HCT116 (cell line): ENCODE data around the gene DOK1. TPM values are rescaled to one million over a fixed set of nuclear protein-coding genes. Genes with fewer than 3 reads are reported as not detected.

Experiments used
- ATAC-seq: fragments of 200-7000 bp; cut with Tn5 transposase; 2 replicates; pipeline ENCODE4 v1.9.1; 2020; ENCODE audit warnings: mild to moderate bottlenecking, moderate library complexity
- BruUV-seq: library from RNA; stranded (reverse); fragments of 400-500 nt; replicated peaks from 2 replicates; lab custom pipeline; 2021; lab: Mats Ljungman, UMichigan
- CTCF ChIA-PET: fragments of 300-600 bp; sonication (Branson Sonifier 250); formaldehyde crosslinking; loops from one replicate; lab custom pipeline; 2021; ENCODE audit warnings: antibody characterized with exemption; lab: Charles Lee
- POLR2A ChIA-PET: fragments of 300-600, 350-600 bp; sonication (Branson Sonifier 250); formaldehyde crosslinking; loops from one replicate; lab custom pipeline; 2021; ENCODE audit warnings: antibody characterized with exemption; lab: Charles Lee
- RAD21 ChIA-PET, 2 experiments: fragments of 300-600 bp; sonication (Branson Sonifier 250); formaldehyde crosslinking; loops; one replicate each; lab custom pipeline; 2023; ENCODE audit warnings: low total read pairs in 2 of 2; ENCODE audit not compliant: uncharacterized antibody in 2 of 2, unreplicated experiment in 2 of 2, low non-redundant PET in 1 of 2; lab: Charles Lee
- DNase-seq: peaks from one replicate; pipeline ENCODE4 v3.0.0-alpha.2; 2010; ENCODE audit warnings: low read depth, low spot score
- H2AFZ ChIP-seq: fragments of 200-600 bp; shearing (Covaris generic), sonication (generic); 2 replicates; pipeline ENCODE4 v1.6.1; 2017; ENCODE audit warnings: low read depth, mixed run types, mixed read lengths, antibody characterized with exemption, low read length; ENCODE audit not compliant: poor library complexity, severe bottlenecking
- H3K27ac ChIP-seq: 2 replicates; pipeline ENCODE4 v1.5.1; 2012; ENCODE audit warnings: low read depth, low read length
- H3K27me3 ChIP-seq: fragments of 200-600 bp; sonication (generic); 2 replicates; pipeline ENCODE4 v1.6.1; 2016; ENCODE audit warnings: mixed run types, low read length, mixed read lengths; ENCODE audit not compliant: insufficient read depth
- H3K36me3 ChIP-seq, 2 experiments: fragments of 200-500 bp in 1 of 2; fragments of 200-600 bp in 1 of 2; sonication (Bioruptor generic) in 1 of 2; sonication (generic) in 1 of 2; 2 replicates each; pipeline versions ENCODE4 v1.5.1 to v1.6.1; 2014 to 2016; ENCODE audit warnings: low read length in 2 of 2, inconsistent platforms in 1 of 2, mixed read lengths in 1 of 2, mixed run types in 1 of 2; ENCODE audit not compliant: insufficient read depth in 2 of 2, control insufficient read depth in 1 of 2
- H3K4me1 ChIP-seq, 2 experiments: fragments of 200-600 bp in 1 of 2; sonication (generic) in 1 of 2; 2 replicates each; pipeline versions ENCODE4 v1.5.1 to v1.6.1; 2012 to 2017; ENCODE audit warnings: low read length in 2 of 2, inconsistent platforms in 1 of 2, mild to moderate bottlenecking in 1 of 2, mixed read lengths in 1 of 2, mixed run types in 1 of 2, moderate library complexity in 1 of 2; ENCODE audit not compliant: insufficient read depth in 2 of 2, control insufficient read depth in 1 of 2
- H3K4me2 ChIP-seq: fragments of 200-600 bp; sonication (generic); 2 replicates; pipeline ENCODE4 v1.6.1; 2017; ENCODE audit warnings: mixed run types, low read length, mixed read lengths
- H3K4me3 ChIP-seq, 2 experiments: fragments of 200-600 bp in 1 of 2; sonication (generic) in 1 of 2; replicated peaks in 1 of 2; 2 replicates each; pipeline ENCODE4 v1.5.1; 2011 to 2016; ENCODE audit warnings: low read length in 2 of 2, control low read depth in 1 of 2, low read depth in 1 of 2, mild to moderate bottlenecking in 1 of 2, mixed read lengths in 1 of 2, mixed run types in 1 of 2
- H3K79me2 ChIP-seq: fragments of 200-600 bp; sonication (generic); 2 replicates; pipeline ENCODE4 v1.6.1; 2017; ENCODE audit warnings: mild to moderate bottlenecking, mixed run types, low read length, moderate library complexity, mixed read lengths; ENCODE audit not compliant: insufficient read depth
- H3K9ac ChIP-seq: fragments of 200-600 bp; sonication (generic); 2 replicates; pipeline ENCODE4 v1.6.1; 2016; ENCODE audit warnings: low read length, mixed read lengths
- H3K9me2 ChIP-seq: fragments of 200-600 bp; sonication (generic), shearing (Covaris generic); 2 replicates; pipeline ENCODE4 v1.6.1; 2017; ENCODE audit warnings: mixed run types, mild to moderate bottlenecking, moderate library complexity; ENCODE audit not compliant: insufficient read depth
- H3K9me3 ChIP-seq, 2 experiments: fragments of 200-500 bp in 1 of 2; fragments of 200-600 bp in 1 of 2; sonication (Bioruptor generic) in 1 of 2; sonication (generic) in 1 of 2; 2 replicates each; pipeline ENCODE4 v1.6.1; 2014 to 2017; ENCODE audit warnings: low read length in 2 of 2, mixed read lengths in 2 of 2, inconsistent platforms in 1 of 2, low read depth in 1 of 2, mild to moderate bottlenecking in 1 of 2, mixed run types in 1 of 2, moderate library complexity in 1 of 2; ENCODE audit not compliant: control insufficient read depth in 1 of 2, insufficient read depth in 1 of 2
- H4K20me1 ChIP-seq: fragments of 200-600 bp; sonication (generic), shearing (Covaris generic); 2 replicates; pipeline ENCODE4 v1.6.1; 2017; ENCODE audit warnings: mixed run types, mild to moderate bottlenecking, moderate library complexity; ENCODE audit not compliant: insufficient read depth
- CEBPB ChIP-seq: IDR thresholded peaks from 2 replicates; pipeline ENCODE4 v1.6.1; 2012; ENCODE audit warnings: low read depth
- EGR1 ChIP-seq: IDR thresholded peaks from 2 replicates; pipeline ENCODE4 v1.6.1; 2012; ENCODE audit warnings: low read depth
- EZH2 ChIP-seq: fragments of 200-600 bp; sonication (generic); IDR thresholded peaks from 2 replicates; pipeline ENCODE4 v1.6.1; 2017; ENCODE audit warnings: antibody characterized with exemption, mixed run types
- EZH2phosphoT487 ChIP-seq: fragments of 200-600 bp; IDR thresholded peaks from 2 replicates; pipeline ENCODE4 v1.6.1; 2018; ENCODE audit warnings: antibody characterized with exemption, borderline replicate concordance
- FOSL1 ChIP-seq: IDR thresholded peaks from 2 replicates; pipeline ENCODE4 v1.6.1; 2012; ENCODE audit warnings: low read depth
- JUND ChIP-seq: IDR thresholded peaks from 2 replicates; pipeline ENCODE4 v1.6.1; 2012
- POLR2A ChIP-seq: IDR thresholded peaks from 2 replicates; pipeline ENCODE4 v1.7.0; 2011; ENCODE audit warnings: borderline replicate concordance; ENCODE audit not compliant: insufficient read depth, insufficient read length; ENCODE audit errors: extremely low read depth
- POLR2AphosphoS5 ChIP-seq: IDR thresholded peaks from 2 replicates; pipeline ENCODE4 v1.6.1; 2011; ENCODE audit warnings: mild to moderate bottlenecking, low read depth, low read length, moderate library complexity
- RAD21 ChIP-seq: IDR thresholded peaks from 2 replicates; pipeline ENCODE4 v1.6.1; 2012; ENCODE audit warnings: low read depth, mild to moderate bottlenecking
- REST ChIP-seq: IDR thresholded peaks from 2 replicates; pipeline ENCODE4 v1.6.1; 2012; ENCODE audit warnings: low read depth
- SIN3A ChIP-seq: IDR thresholded peaks from 2 replicates; pipeline ENCODE4 v1.6.1; 2012; ENCODE audit warnings: low read depth
- TCF7L2 ChIP-seq: IDR thresholded peaks from 2 replicates; pipeline ENCODE4 v1.7.0; 2011; ENCODE audit warnings: borderline replicate concordance, inconsistent platforms; ENCODE audit not compliant: insufficient read depth, insufficient read length; ENCODE audit errors: extremely low read depth
- YY1 ChIP-seq: IDR thresholded peaks from 2 replicates; pipeline ENCODE4 v1.6.1; 2011; ENCODE audit warnings: low read length, low read depth, moderate library complexity, mild to moderate bottlenecking; ENCODE audit not compliant: insufficient replicate concordance; ENCODE audit errors: extremely low read depth
- ZBTB33 ChIP-seq: IDR thresholded peaks from 2 replicates; pipeline ENCODE4 v1.6.1; 2011; ENCODE audit warnings: mild to moderate bottlenecking, low read length, moderate library complexity; ENCODE audit not compliant: insufficient replicate concordance; ENCODE audit errors: extremely low read depth
- ZNF274 ChIP-seq: fragments of 200-500 bp; sonication (Bioruptor generic); IDR thresholded peaks from 2 replicates; pipeline ENCODE4 v1.6.1; 2014; ENCODE audit warnings: mild to moderate bottlenecking, low read depth, low read length, inconsistent platforms
- intact Hi-C: fragments of 100-400 bp; cut with micrococcal nuclease; formaldehyde crosslinking; loops from 2 replicates; pipeline ENCODE4 v1.10.0; 2022
- total RNA-seq: library from RNA; stranded (reverse); gene quantifications from one replicate; pipeline ENCODE4 v1.2.1, GENCODE V29; 2021; ENCODE audit not compliant: unreplicated experiment
- TF ChIP-seq, protein P1 (sequence below): IDR thresholded peaks from 2 replicates; pipeline ENCODE4 v1.6.1; 2012
- TF ChIP-seq, protein P2 (sequence below), 3 experiments: fragments of 200-600 bp in 1 of 3; sonication (generic) in 1 of 3; IDR thresholded peaks in 2 of 3; conservative IDR thresholded peaks in 1 of 3; 2 replicates each; pipeline ENCODE4 v1.5.1; 2012 to 2017; ENCODE audit warnings: low read depth in 2 of 3, low read length in 2 of 3, antibody characterized with exemption in 1 of 3, borderline replicate concordance in 1 of 3, control low read depth in 1 of 3, mild to moderate bottlenecking in 1 of 3, mixed read lengths in 1 of 3, mixed run types in 1 of 3, moderate library complexity in 1 of 3; ENCODE audit not compliant: insufficient read depth in 1 of 3

Gene DOK1
- total RNA-seq, 1 experiment from 2014 or later: 18.8 TPM

- DNase-seq: no peak
- no peak for ATAC-seq
- Histone ChIP-seq H3K4me1 (no peaks in the 10 kb centered on the region), H3K4me3 (no peak overlapping the region), H2AFZ (no peak overlapping the region), H3K36me3 (no peaks in the 10 kb centered on the region), H3K9ac (no peak overlapping the region), H3K9me2 (no peaks in the 10 kb centered on the region), H4K20me1 (no peaks in the 10 kb centered on the region), H3K27ac (no peak overlapping the region), H3K27me3 (no peaks in the 10 kb centered on the region), H3K4me2 (no peak overlapping the region), H3K9me3 (no peaks in the 10 kb centered on the region), H3K79me2 (no peaks in the 10 kb centered on the region)
- RAD21 ChIA-PET: no interaction called here
- no TSS peak for BruUV-seq
- TF ChIP-seq REST (no peak), RAD21 (no peak), CEBPB (no peak), POLR2AphosphoS5 (no peak), EGR1 (no peak), YY1 (no peak), SIN3A (no peak), EZH2 (no peak), FOSL1 (no peak), TCF7L2 (no peak), ZNF274 (no peak), EZH2phosphoT487 (no peak), ZBTB33 (no peak), JUND (no peak), POLR2A (no peak)
- TF ChIP-seq, protein P1, sequence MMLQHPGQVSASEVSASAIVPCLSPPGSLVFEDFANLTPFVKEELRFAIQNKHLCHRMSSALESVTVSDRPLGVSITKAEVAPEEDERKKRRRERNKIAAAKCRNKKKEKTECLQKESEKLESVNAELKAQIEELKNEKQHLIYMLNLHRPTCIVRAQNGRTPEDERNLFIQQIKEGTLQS: no peak
- TF ChIP-seq, protein P2, sequence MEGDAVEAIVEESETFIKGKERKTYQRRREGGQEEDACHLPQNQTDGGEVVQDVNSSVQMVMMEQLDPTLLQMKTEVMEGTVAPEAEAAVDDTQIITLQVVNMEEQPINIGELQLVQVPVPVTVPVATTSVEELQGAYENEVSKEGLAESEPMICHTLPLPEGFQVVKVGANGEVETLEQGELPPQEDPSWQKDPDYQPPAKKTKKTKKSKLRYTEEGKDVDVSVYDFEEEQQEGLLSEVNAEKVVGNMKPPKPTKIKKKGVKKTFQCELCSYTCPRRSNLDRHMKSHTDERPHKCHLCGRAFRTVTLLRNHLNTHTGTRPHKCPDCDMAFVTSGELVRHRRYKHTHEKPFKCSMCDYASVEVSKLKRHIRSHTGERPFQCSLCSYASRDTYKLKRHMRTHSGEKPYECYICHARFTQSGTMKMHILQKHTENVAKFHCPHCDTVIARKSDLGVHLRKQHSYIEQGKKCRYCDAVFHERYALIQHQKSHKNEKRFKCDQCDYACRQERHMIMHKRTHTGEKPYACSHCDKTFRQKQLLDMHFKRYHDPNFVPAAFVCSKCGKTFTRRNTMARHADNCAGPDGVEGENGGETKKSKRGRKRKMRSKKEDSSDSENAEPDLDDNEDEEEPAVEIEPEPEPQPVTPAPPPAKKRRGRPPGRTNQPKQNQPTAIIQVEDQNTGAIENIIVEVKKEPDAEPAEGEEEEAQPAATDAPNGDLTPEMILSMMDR (IDR thresholded peaks at IDR 0.05 in 2 of 3, conservative IDR thresholded peaks at IDR 0.05 in 1 of 3; ENCODE audit: borderline replicate concordance in 1 of 3, insufficient read depth in 1 of 3, low read depth in 2 of 3, low read length in 2 of 3): no peak
- CTCF ChIA-PET: no interaction called here
- POLR2A ChIA-PET: interaction anchor here (1.9 kb wide), 1 partner anchor 9 kb away, joined by 5 read pairs; no protein-coding TSS in a partner anchor
- intact Hi-C loops: no loop called here
Measured at GRCh38 chr2:74567881-74568280, 13.4 kb downstream of the DOK1 start.
